Measurements from ENCODE around the gene KRT25.

- no peak for TF ChIP-seq CTCF (IDR thresholded peaks at IDR 0.05)
- no peak for TF ChIP-seq POLR2AphosphoS5 (IDR thresholded peaks at IDR 0.05)
- TF ChIP-seq POLR2A (IDR thresholded peaks at IDR 0.05): no peak
Measured at GRCh38 chr17:40753804-40754203, 1.3 kb downstream of the KRT25 start.

Data from prostate gland (tissue), 2 donors.